Muscle of arm (tissue), 14 donors: ENCODE measurements around the gene OR6C4. TPM values are rescaled to one million over a fixed set of nuclear protein-coding genes. Genes with fewer than 3 reads are reported as not detected.
"Not testable (repeated sequence)": the region's sequence is repeated elsewhere in the genome, so short reads cannot be mapped to it uniquely, and the experiment has no call there.

Experiments used
- DNase-seq: peaks from one replicate; pipeline ENCODE4 v3.0.0-alpha.2; 2013
- long read RNA-seq, 11 donors: transcript quantifications; one replicate each; lab custom pipeline, GENCODE V29; 2026
- polyA plus RNA-seq, 12 donors: library from polyadenylated mRNA; unstranded; fragments of 120-200 nt; gene quantifications; one replicate each; pipeline ENCODE4 v1.2.1, GENCODE V29; 2013; ENCODE audit not compliant: insufficient read length in 12 of 12

OR6C4 gene
- not detected for polyA plus RNA-seq
- long read RNA-seq, donor 1: 0 reads
- long read RNA-seq, donor 2: 0 reads
- long read RNA-seq, donor 3: 0 reads
- long read RNA-seq, donor 4: 0 reads
- long read RNA-seq, donor 5: 0 reads
- long read RNA-seq, donor 6: 0 reads
- long read RNA-seq, donor 7: 0 reads
- long read RNA-seq, donor 8: 0 reads
- long read RNA-seq, donor 9: 0 reads
- long read RNA-seq, donor 10: 0 reads
- long read RNA-seq, donor 11: 0 reads

DNA sequence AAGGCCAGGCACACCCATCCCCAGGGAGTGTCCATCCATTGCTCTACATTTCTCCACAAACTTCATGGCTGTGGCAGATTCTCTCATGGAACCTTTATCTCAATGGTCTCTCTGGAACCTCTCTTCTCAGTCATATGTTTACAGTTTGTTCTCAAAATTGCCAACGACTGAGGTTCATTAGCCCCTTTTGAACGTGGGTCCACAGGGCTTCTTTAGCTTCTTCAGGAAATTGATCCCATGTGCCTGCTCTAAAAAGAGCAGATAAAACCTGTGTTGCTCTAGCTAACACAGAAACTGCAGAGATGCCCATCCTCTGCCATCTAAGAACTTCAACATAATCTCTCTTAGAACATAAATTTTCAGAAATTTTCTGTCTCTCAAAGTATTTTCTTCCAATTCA is at the start of gene OR6C4:
OR6C4 (plus strand) TSS at position 301 of the 400 bp plus-strand sequence. CDS start 1,625 bp downstream, outside the sequence.
- DNase-seq: no peak

DNA sequence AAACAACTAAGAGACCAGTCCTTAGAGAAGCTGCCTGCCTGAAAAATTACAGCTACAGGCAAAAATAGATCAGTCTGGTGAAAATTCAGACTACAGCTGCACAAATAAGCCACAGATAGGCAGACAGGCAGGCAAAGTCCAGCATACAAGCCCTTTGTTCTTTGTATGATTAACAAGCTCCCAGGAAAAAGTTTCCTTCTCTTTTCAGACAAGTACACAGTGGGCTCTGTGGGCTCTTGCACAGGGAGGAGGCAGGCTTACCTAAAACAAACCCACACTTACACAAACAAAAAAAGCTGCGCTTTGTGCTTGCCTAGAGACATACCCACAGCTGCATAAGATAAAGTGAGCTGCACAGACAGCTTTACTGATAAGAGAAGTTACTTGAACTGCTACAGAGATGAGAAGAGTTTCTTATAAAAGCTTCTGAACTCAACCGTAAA is 49.6 kb upstream of the OR6C4 start:
- DNase-seq: no peak

DNA sequence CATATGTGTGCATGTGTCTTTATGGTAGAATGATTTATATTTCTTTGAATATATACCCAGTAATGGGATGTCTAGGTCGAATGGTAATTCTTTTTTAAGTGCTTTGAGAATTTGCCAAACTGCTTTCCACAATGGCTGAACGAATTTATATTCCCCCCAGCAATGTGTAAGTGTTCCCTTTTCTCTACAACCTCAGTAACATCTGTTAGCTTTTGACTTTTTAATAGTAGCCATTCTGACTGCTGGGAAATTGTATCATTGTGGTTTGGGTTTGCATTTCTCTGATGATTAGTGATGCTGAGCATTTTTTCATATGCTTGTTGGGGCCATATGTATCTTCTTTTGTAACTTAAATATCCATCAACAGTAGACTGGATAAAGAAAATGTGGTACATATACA is 47.8 kb upstream of the OR6C4 start:
- DNase-seq: no peak

DNA sequence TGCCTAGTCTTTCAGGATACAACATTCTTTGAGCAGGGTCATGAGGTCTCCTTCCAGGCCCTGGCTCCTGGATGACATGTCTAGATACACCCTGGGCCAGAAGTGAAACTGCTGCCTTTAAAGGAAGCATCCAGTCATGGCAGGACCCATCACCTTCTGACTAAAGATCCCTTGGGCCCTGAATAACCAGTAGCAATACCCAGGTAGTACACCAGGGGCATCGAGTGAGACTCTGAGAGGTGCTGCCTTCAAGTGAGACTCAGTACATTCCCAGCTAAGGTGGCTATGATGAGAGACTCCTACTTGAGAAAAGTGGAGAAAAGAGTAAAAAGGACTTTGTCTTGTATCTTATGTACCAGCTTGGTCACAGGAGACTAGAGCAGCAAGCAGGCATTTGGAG is 33.7 kb upstream of the OR6C4 start:
- DNase-seq: no peak

DNA sequence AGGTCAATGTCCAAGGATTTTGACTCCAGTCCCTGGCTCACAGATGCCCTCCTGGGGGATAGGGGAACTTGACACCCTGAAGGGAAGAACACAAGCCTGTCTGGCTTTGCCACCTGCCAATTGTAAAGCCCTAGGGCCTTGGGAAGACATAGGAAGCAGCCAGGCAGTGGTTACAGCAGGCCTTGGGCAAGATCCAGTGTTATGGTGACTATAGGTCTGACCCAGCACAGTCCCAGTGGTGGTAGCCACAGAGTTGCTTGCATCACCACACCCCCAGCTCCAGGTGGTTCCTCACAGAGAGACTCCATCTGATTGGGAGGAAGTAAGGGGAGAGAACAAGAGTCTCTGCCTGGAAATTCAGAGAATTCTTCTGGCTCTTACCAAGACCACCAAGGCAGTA is 33.0 kb upstream of the OR6C4 start:
- DNase-seq: no peak

DNA sequence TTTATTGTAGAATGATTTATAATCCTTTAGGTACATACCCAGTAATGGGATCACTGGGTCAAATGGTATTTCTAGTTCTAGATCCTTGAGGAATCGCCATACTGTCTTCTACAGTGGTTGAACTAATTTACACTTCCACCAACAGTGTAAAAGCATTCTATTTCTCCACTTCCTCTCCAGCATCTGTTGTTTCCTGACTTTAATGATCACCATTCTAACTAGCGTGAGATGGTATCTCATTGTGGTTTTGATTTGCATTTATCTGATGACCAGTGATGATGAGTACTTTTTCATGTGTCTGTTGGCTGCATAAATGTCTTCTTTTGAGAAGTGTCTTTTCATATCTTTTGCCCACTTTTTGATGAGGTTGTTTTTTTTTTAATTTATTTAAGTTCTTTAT is 1.2 kb upstream of the OR6C4 start:
- DNase-seq: not testable (repeated sequence)

DNA sequence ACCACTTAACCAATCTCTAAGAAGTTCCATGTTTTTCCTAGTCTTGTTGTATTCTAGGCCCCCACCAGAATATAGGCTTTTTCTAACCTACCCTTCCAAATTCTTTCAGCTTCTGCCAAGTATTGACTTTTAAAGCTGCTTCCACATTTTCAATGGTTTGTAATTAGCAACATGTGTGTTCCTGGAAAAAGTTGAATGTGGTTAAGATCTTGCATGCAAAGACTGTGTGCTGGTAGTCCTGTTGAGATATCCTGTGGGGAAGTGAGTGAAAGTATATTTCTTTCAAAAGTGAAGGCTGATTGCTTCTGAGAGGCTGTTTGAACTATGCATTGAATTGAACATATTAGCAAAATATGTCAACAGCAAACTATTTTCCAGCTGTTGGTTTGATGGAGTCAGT is 646 bp upstream of the OR6C4 start:
- DNase-seq: no peak

DNA sequence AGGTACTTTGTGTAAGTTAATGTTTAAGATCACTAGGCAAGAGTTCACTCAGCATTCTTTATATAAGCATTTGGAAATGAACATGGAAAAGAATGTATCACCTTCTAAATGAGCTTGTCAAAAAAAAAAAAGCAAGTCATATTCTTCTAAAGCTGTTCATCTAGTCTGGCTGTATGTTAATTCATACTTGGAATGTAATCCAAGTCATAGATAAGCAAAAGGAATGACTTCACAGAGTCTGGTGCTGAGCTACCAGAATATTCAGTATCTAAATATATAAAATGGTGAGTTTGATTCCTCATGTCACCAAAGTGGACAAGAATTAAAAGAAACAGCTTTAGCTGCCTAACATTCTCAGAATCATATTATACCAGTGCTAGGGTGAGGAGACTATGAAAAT is 4.9 kb downstream of the OR6C4 start:
- no peak for DNase-seq

DNA sequence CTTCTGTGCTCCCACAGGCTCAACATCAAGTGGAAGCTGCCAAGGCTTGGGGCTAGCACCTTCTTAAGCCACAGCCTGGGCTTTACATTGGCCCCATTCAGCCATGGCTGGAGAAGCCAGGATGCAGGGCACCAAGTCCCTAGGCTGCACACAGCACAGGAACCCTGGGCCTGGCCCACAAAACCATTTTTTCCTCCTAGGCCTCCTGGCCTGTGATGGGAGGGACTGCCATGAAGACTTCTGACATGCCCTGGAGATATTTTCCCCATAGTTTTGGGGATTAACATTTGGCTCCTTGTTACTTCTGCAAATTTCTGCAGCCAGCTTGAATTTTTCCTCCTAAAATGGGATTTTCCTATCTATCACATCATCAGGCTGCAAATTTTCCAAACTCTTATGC is 20.7 kb downstream of the OR6C4 start:
- DNase-seq: not testable (repeated sequence)

DNA sequence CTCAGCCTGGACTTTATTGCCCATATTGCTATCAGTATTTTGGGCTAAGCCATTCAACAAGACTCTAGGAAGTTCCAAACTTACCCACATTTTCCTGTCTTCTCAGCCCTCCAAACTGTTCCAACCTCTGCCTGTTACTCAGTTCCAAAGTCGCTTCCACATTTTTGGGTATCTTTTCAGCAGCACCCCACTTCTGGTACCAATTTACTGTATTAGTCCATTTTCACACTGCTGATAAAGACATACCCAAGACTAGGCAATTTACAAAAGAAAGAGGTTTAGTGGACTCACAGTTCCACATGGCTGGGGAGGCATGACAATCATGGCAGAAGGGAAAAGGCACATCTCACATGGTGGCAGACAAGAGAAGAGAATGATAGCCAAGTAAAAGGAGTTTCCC is 21.3 kb downstream of the OR6C4 start:
- not testable (repeated sequence) for DNase-seq

DNA sequence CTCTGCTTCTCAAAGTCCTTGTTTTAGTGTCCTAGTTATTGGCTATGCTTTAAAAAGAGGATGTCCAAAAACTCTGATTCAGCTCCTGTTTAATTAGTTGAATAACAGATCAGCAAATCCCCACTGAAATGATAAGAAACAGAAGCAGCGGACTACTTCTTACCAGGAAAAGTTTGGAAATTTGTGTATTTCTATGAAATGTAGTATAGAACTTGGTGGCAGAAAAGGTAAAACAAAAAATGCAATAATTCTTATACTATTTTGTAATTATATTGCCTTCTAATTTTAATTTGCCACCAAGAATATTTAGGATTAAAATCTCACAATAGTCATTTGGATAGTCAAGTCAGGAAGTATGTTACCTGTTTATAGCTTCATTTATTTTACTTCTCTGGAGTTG is 22.8 kb downstream of the OR6C4 start, which contains the start of gene OR2AP1:
OR2AP1 (plus strand) TSS at position 301 of the 400 bp plus-strand sequence. CDS start 1,947 bp downstream, outside the sequence.
- no peak for DNase-seq

DNA sequence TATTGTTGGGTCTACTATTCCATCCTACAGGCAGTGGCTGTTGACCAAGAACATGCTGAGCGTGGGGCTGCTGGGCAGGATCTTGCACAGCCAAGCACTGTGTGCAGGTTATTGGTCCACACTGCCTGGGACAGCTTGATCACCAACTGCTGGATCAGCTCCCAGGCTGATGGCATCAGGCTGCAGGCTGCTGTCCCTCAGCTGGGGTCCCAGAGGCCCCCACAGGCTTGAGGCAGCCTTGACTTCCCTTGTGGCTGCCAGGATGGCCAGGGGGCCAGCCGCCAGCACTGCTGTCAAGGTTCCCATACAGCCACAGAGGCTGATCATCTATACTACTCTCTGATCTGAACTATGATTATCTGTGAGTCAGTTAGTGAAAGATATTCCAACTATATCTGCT is 32.7 kb downstream of the OR6C4 start:
- DNase-seq: no peak

DNA sequence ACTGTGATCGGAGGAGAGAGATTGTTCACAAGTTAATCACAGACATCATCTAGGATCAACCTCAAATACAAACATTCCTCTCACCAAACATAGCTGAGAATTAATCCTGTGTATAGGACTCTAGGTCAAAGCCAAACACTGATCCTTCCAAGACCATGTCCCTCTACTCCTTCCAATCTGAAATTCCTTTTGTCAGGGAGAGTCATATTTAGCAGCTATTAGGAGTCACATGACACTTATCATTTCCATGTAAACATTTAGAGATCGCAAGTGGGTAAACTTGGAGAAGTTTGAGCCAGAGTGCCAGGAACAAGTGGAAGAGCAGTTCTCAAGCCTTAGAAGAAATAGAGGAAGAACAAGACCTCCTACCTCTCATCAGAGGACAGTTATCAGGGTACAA is 36.4 kb downstream of the OR6C4 start:
- DNase-seq: no peak

DNA sequence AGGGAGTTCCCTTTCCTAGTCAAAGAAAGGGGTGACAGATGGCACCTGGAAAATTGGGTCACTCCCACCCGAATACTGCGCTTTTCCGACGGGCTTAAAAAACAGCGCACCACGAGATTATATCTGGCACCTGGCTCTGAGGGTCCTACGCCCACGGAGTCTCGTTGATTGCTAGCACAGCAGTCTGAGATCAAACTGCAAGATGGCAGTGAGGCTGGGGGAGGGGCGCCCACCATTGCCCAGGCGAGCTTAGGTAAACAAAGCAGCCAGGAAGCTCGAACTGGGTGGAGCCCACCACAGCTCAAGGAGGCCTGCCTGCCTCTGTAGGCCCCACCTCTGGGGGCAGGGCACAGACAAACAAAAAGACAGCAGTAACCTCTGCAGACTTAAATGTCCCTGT is 40.8 kb downstream of the OR6C4 start:
- DNase-seq: not testable (repeated sequence)

Other genes starting within 250 kb of the OR6C4 start
- not detected for gene OR6C1, start 235.3 kb upstream of the OR6C4 start, polyA plus RNA-seq
- gene OR6C3, start 218.9 kb upstream of the OR6C4 start, polyA plus RNA-seq: not detected
- under 1 TPM in 3 of 12 donors, not detected in 9; 0.07 to 0.12 (median 0.07) TPM for gene OR6C75, start 186.6 kb upstream of the OR6C4 start, polyA plus RNA-seq
- not detected for gene OR6C65, start 149.1 kb upstream of the OR6C4 start, polyA plus RNA-seq
- not detected for gene OR6C76, start 123.3 kb upstream of the OR6C4 start, polyA plus RNA-seq
- not detected for gene OR6C2, start 105.5 kb upstream of the OR6C4 start, polyA plus RNA-seq
- gene OR6C70, start 79.5 kb upstream of the OR6C4 start, polyA plus RNA-seq: not detected
- not detected for gene OR6C68, start 57.2 kb upstream of the OR6C4 start, polyA plus RNA-seq
- gene OR2AP1, start 22.9 kb downstream of the OR6C4 start, polyA plus RNA-seq: not detected
- gene OR10P1, start 87.3 kb downstream of the OR6C4 start, polyA plus RNA-seq: not detected
- gene ITGA7, start 158.3 kb downstream of the OR6C4 start, polyA plus RNA-seq: 100 to 1,000 TPM; 185 to 513 (median 349) TPM
- gene BLOC1S1, start 166.4 kb downstream of the OR6C4 start, polyA plus RNA-seq: 100 to 1,000 TPM in 1 of 12 donors, 10 to 100 TPM in 10, not detected in 1; 74.6 to 114 (median 91.6) TPM
- gene RDH5, start 170.8 kb downstream of the OR6C4 start, polyA plus RNA-seq: 10 to 100 TPM in 11 of 12 donors, not detected in 1; 10.4 to 50.8 (median 38.0) TPM
- gene CD63, start 179.4 kb downstream of the OR6C4 start, polyA plus RNA-seq: 100 to 1,000 TPM; 417 to 887 (median 763) TPM
- 10 to 100 TPM in 10 of 12 donors, 1 to 10 TPM in 2; 8.4 to 47.6 (median 13.4) TPM for gene GDF11, start 193.5 kb downstream of the OR6C4 start, polyA plus RNA-seq